GM12864 (cell line): ENCODE data around the gene ARHGAP27.

Source experiments
- DNase-seq: peaks from one replicate; pipeline ENCODE4 v3.0.0-alpha.2; 2011; ENCODE audit warnings: low read depth
- H3K4me3 ChIP-seq: 2 replicates; pipeline ENCODE4 v1.5.1; 2011; ENCODE audit warnings: mild to moderate bottlenecking, low read depth, low read length, control low read depth
- TF ChIP-seq, protein P1 (sequence below): IDR thresholded peaks from 2 replicates; pipeline ENCODE4 v1.5.1; 2011; ENCODE audit warnings: low read depth, mild to moderate bottlenecking, moderate library complexity, low read length, control low read depth, inconsistent platforms; ENCODE audit errors: missing control alignments

The ARHGAP27 gene

GRCh38 chr17:45411348-45412105 is 21.1 kb downstream of the ARHGAP27 start:
- no peak overlapping the region for H3K4me3 ChIP-seq
- TF ChIP-seq, protein P1, sequence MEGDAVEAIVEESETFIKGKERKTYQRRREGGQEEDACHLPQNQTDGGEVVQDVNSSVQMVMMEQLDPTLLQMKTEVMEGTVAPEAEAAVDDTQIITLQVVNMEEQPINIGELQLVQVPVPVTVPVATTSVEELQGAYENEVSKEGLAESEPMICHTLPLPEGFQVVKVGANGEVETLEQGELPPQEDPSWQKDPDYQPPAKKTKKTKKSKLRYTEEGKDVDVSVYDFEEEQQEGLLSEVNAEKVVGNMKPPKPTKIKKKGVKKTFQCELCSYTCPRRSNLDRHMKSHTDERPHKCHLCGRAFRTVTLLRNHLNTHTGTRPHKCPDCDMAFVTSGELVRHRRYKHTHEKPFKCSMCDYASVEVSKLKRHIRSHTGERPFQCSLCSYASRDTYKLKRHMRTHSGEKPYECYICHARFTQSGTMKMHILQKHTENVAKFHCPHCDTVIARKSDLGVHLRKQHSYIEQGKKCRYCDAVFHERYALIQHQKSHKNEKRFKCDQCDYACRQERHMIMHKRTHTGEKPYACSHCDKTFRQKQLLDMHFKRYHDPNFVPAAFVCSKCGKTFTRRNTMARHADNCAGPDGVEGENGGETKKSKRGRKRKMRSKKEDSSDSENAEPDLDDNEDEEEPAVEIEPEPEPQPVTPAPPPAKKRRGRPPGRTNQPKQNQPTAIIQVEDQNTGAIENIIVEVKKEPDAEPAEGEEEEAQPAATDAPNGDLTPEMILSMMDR = no peak
- DNase-seq = no peak

DNA sequence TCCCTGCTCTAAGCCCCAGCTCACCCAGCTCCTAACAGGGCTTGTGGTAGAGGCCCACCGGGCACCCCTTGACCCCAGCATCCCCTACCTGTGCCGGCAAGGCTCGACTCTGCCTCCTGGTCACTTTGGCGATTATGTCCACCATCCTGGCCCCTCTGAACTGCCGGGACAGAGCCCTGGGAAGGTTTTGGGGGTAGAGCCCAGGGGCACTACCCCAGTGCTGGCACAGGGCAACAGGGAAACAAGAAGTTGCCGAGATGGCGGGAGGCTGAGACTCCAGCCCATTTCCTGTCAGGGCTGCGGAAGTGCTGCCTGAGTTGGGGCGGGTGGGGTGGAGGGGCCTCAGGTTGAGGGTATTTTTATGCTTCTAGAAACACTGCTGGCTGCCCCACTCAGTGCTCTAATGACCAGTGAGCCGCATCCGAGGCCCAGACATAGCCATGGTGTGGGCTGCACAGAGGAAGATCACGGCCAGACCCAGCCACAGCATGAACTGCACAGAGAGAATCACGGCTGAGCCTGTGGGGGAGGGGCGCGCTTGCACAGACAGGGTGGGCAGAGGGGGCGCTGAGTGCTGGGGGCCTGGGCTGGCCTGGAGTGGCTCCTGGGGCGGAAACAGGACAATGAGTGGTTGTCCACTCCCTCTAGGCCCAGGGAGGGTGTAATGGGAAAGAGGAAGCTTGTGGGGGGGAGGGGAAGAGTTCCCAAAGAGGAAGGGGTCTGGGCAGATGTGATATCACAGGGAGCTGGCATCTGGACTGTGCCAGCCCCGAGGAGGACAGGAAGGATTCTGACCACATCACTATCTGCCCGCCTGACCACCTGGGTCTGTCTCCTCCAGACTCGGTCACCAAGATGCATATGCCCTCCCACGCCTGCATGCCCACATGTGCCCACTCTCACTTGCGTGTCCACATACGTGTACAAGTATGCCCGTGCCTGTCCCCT is 22.3 kb downstream of the ARHGAP27 start:
- H3K4me3 ChIP-seq = peak overlapping the region; percentile 76
- DNase-seq = no peak

GRCh38 chr17:45409659-45410076 is 23.0 kb downstream of the ARHGAP27 start:
- TF ChIP-seq, protein P1 = no peak
- DNase-seq = no peak
- H3K4me3 ChIP-seq = peak overlapping the region; percentile 76

More for the DNA sequence above, 22.3 kb downstream of the ARHGAP27 start:
- TF ChIP-seq, protein P1 = no peak

DNA sequence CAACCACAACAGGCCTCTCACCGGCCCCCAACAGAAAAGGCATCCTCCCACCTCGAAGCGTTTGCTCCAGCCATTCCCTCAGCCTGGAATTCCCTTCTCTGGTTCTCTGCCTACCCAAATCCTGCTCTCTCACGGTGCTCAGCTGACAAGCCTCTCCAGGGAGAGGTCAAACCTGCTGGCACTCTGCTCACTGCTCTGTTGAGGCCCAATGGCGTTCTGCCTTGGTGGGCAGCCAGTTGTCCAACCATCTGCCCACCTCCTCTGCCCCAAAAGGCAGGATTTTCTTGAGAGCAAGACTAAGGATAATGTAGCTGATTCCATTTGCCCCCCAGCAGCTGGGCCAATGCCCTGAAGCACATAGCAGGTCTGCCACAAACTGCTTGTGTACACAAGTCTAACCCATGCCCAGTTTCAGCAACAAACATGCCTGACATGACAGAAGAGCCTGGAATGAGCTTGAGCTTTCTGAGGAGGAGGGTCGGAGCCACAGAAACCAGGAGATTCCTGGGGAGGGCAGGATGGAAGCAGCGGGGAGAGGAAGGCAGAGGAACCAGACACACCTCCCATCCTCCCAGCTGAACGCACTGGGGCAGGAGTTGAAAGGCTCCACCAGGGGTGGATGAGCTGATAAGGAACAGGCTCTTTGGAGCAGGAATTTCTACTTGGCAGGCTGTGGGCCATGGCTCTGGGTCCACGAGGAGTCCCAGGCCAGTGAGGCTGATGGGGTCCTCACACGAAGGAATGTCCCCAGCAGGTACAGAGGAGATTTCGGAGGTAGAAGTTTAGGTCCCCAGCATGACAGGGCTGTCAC is 23.9 kb downstream of the ARHGAP27 start:
- H3K4me3 ChIP-seq = peak overlapping the region; percentile 76
- no peak for DNase-seq
- TF ChIP-seq, protein P1 = peak; percentile 3

DNA sequence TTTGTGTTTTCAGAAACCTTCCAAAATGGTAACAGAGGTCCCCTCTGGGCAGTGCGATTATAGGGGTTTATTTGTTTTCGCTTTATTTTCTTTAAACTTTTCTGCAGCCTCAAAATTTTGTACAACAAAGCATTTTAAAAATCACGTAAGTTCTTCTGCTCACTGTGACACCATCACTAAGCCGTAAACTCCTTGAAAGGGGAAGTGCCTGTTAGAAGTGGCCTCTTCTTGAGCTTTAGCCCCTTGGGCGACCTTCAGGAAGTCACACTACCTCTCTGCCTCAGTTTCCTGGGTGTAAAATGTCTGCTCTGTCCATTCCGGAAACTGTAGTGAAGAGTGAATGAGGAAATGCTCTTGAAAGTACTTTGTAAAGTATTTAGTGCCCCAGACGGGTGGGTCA is 26.6 kb downstream of the ARHGAP27 start:
- TF ChIP-seq, protein P1 = no peak
- no peak for DNase-seq
- H3K4me3 ChIP-seq = no peak overlapping the region

- TF ChIP-seq, protein P1 = no peak
- H3K4me3 ChIP-seq = no peak overlapping the region
- DNase-seq = no peak
Observed at GRCh38 chr17:45405250-45406086, 27.2 kb downstream of the ARHGAP27 start.
